GM21447 (cell line): Measurements from ENCODE around the gene CDKN1C.
"Not testable (repeated sequence)": the region's sequence is repeated elsewhere in the genome, so short reads cannot be mapped to it uniquely, and the experiment has no call there.

Experiments used
- ATAC-seq: cut with Tn5 transposase; IDR thresholded peaks from one replicate; pipeline ENCODE4 v1.9.1; 2021; ENCODE audit not compliant: unreplicated experiment

The CDKN1C gene

DNA sequence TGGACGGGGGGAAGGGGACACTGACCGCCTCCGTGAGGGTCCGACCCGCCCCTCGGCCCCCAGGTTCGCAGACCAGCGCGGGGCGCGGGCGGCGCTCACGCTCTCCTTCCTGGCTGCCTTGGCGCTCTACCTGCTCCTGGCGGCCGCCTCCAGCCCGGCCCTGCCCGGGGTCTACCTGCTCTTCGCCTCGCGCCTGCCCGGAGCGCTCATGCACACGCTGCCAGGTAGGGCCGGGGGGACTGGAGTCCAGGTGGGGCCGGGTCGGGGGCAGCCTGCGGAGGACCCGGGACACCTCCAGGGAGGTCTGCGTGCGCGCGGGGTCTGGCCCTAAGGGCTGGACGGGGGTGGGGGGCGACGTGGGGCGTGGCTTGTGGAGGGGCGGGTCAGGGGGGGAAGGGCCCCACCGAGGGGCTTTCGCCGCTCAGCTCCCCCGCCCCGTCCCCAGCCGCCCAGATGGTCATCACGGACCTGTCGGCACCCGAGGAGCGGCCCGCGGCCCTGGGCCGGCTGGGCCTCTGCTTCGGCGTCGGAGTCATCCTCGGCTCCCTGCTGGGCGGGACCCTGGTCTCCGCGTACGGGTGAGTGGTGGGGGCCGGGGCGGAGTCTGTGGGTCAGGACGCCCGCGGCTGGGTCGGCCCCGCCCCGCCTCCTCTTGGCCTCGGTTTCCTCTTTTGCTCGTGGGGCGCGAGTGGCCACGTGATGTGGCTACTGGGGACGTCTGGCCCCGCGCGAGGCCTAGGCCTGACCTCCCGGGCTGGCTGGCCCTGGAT is 23.7 kb upstream of the CDKN1C start:
- ATAC-seq: no peak

DNA sequence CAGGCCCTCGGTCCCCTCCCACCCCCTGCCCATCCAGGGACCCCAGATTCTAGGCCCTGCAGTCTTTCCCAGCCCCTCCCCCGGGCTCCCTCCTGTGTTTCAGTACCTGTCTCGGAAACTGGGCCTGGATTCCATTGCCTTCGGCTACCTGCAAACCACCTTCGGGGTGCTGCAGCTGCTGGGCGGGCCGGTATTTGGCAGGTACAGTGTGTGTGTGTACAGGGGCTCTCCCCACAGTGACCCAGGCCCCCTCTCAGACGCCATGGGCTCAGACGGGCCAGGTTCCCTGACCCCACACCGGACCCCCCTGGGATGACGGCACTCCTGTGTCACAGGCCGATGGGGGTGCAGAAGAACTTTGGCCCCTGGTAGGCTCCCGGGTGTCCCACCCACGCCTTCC is 22.6 kb upstream of the CDKN1C start:
- no peak for ATAC-seq

DNA sequence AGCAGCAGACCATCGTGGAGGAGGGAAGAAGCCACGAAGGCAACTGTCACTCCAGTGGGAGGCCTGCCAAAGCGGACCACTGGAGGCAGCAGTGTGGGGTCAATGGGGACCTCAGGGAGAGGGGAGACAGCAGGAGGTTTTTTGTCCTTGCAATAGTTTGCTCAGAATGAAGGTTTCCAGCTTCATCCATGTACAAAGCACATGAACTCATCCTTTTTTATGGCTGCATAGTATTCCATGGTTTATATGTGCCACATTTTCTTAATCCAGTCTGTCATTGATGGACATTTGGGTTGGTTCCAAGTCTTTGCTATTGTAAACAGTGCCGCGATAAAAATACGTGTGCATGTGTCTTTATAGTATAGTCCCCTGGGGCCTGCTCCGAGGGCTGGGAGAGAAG is 19.7 kb upstream of the CDKN1C start:
- ATAC-seq: not testable (repeated sequence)

DNA sequence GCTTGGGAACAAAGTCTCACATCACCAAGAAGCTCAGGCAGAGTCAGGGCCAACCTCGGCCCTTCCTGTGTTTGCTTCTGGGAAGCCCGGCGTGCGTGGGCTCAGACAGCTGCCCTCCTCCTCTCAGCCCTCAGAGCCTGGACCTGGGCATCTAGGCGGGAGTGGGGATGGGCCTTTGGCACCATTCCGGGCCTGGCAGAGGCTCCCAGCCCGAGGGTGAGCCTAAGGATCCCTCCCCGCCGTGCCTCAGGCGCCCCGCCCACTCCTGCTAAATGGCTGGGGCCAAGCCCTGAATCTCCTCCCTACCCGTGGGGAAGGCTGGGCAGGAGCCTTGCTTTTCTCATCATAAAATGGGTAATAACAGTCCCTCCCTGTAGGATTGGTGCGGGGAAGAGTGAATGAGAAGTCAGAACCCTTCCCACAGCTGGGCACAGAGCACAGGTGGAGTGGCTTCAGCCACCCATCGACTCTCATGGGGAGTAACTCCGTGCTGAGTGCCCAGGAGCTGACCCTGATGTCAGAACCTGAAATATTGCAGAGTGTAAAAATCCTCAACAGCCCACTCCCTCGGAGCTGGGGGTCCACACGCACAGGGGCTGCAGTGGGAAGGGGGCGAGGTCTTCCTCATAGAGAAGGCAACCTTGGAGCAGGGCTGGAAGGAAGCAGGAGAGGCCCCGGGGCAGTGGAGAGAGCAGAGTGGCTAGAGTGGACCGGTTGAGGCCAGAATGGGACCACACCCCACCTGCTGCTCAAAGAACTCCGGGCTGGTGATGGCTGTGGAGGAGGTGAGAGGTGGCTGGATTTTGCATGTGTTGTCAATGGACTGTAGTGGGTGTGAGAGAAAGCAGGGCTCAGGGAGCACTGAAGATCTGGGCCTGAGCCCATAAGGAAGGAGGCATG is 18.8 kb upstream of the CDKN1C start:
- no peak for ATAC-seq

DNA sequence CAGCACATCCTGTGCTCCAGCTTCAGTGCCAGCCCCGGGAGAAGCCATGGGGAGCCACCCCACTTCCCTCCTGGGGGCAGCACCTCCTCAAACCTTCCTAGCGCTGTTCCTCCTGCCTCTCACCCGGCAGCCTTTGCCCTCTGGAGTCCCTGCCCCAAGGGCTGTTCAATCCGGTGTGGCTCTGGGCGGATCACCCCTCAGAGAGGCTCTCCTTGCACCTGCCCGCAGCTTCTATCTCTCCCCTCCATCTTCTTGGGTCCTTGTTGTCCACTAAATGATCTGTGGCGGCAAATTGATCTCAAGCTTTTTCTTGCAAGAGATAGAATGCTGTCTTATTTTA is 18.1 kb upstream of the CDKN1C start:
- no peak for ATAC-seq

DNA sequence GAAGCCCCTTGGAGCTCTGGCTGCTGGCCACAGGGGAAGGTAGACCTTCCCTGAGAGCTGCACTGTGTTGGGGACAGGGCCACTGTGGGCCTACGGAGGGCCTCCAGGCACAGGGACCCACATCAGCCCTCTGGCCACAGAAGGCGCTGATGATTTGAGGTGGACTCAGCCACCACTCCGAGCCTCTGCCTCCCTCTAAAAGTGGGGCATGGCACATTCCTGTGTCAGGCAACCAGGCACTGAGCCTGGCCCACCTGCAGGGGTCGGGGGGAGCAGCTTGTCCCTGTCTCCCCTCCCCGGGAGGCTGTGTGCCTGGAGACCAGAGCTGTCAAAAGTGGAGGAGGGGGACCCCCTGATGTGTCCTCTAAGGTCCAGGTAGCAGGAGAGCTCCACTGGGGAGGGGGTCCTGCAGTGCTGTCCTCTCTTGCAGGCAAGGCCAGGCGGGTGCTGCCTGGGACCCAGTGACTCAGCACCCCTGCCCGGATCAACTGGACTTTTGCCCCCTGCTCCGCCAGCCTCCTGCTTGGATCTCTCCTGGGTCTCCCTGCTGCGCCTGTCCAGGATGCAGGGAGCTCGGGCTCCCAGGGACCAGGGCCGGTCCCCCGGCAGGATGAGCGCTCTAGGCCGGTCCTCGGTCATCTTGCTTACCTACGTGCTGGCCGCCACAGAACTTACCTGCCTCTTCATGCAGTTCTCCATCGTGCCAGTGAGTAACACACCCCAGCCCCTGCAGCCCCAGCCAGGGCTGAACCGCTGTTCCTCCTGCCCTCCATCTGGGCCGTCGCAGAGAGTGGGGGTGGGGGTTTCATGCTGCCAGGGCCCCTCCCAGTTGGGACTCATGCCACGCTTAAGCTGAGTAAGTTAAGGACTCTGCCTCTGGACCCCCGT is 17.5 kb upstream of the CDKN1C start:
- peak; percentile 6 for ATAC-seq

DNA sequence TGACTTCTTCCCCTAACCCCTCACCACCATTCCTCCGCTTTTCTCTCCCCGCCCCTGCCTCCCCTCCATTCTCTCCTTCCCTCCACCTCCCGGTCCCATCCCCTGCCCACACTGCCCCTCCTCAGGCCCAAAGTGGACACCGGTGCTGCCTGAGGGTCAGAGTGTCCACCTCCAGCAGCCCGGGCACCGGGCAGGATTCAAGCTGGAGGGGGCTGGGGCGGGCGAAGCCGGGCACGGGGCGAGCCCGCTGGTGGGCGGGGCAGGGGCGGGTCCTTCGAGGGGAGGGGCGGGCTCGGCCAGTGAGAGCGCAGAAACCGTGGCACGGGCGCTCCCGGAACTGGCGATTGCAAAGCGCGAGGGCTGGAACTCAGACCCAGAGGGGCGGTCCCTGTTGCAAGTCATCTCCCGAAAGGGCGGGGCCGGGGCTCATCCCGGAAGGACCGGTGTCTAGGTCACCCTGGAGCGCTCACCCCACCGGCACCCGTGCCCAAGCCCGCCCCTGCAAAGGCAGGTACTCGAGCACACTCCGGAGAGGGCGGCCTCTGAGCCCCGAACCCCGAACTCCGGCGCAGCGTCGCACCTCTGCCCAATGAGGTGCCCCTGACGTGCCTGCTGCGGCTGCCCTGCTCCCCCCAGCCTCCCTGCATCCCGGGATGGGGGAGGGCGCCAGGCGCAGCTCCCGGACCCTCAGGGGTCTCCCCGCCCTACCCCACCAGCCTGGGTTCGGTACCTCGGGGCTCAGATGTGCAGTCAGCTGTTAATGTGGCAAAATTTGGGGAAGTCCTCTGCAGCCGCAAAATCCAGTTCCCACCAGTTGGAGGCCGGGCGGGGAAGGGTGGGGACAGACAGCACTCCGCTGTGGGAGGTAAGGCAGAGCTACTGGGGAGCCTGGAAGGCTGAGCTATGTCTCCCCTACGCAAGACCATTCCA is 16.5 kb upstream of the CDKN1C start:
- ATAC-seq: peak; percentile 95

DNA sequence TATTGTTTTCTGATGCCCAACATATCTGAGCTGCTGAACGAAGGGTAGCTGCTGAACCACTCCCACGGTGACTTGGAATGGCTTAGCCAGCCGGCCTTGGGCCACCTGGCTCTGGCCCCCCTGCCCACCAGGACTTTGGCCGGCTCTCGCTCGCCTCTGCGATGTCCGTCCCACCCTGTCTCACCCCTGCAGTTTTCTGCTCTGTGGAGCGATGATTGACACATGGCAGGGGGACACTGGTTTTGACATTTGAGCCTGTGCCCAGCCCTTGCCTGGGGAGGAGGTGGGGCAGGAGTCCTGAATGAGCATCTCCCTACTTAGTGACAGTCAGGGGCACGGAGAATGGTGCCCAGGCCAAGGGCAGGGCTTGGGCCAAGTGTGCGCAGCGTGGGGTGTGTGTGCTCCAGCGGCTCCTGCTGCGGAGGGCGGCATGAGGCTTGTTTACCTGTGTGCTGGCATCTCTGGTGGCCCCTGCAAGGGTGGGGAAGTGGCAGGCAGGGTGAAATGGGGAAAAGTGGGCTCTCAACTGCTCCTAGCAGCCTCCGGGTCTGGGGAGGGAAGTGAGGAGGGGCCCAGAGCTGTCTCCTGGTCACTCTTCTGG is 15.7 kb upstream of the CDKN1C start:
- ATAC-seq: no peak

DNA sequence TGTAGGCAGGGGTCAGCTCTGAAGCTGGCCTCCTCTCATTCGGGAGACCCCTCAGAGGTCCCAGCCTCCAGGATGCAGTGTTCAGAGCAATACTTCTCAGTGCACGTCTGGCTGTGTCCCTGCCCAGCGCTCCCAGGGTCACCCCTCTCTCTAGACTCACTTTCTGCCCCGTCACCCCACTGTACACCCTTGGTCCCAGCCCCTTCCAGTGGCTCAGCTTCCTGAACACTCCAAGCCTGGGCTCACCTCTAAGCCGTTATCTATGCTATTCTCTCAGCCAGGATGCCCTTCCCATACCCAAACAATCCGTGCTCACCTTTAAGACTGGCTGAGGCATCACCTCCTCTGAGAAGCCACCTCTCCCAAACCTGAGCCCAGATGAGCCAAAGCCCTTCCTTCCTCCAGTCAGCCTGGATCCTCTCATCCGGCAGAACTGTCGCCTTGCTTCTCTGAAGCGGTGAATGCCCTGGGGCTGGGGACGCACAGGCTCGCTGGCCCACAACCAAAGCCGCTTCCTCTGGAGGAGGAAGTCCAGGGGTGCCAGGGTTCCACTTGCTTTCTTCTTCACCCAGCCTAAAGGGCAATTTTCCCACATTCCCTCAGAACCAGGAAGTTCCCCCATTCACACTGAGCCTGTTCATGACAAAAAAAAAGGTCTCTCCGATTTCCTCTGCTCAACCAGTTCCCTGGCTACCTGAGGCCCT is 13.7 kb upstream of the CDKN1C start:
- no peak for ATAC-seq

DNA sequence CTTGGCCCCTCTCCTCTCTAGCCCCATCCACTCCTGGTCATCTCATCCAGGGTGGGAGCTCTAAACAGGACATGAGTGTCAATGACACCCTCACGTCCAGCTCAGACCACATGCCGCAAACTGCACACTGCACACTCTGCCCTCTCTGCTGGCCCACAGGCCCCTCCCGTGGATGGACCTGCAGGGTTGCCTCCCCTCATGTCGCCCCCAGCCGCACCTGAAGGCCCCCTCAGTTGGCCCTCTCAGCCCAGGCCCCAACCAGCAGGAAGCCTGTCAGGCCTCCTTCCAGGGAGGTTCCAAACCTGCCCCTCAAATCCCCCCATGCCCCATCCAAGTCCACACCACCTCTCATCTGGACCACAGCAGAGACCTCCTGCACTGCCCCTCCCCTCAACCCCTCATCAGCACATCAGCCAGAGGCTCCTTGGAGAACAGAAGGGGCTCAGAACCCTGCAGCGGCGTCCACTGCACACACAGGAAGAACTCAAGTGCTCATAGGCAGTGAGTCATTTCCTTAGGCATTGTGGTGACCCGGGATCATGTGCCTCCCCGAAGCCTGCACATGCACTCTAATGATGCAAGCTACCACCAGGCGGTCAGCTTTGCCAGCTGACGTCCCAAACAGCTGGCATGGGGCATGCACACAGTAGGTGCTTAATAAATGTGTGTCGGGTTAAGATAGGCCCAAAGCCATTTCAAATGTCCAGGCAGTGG is 12.9 kb upstream of the CDKN1C start:
- ATAC-seq: no peak

DNA sequence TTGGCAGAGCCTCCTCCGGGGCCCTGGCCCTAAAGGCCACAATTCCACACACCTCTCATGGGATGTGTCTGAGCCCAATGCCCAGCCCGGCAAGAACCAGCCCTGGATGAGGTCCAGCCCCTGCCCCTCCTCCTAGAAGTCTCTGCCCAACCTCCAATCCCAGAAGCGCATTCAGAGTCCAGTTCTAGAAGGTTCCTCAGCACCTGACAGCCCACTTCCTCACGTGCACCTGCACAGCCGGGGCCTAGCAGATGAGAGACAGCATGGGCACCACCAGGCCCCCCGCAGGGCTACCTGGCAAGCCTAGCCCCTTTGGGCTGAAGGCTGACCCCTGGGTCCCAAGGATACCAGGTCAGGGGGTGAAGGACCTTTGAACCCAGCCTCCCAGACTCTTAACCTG is 11.5 kb upstream of the CDKN1C start:
- ATAC-seq: no peak

DNA sequence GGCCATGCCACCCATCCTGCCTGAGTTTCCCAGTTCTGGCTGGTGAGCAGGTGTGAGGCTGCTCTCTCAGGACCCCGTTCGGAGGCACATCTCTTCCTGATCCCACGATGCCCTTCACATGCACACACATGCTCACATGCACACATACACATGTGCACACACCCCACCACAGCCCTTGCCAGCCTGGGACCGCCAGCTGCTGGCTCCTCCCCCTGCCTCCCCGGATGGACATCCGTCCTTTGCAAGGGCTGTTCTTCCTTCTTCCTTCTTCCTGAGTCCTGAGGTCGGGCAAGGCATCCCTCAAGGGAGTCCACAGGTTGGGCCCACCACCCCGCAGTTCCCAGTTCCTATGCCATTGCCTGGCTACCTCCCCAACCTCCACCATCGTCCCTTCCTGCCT is 10.5 kb upstream of the CDKN1C start:
- ATAC-seq: no peak

DNA sequence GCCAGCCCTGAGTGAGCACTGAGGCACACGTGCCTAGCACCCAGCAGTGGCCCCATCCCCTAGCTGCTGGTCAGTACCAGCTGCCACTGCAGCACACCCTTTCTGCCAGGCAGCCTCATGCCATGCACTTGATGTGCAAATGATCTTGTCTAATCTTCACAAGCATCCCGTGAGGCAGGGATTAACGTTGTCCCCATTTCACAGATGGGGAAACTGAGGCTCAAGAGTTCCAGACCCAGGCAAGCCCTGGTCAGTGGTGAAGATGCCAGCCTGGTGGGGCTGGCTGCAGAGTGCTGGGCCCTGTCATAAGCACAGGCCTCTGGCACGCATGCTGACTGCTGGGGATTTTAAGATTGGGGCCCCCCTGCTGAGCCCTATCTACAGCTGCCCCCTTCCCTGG is 8.4 kb upstream of the CDKN1C start:
- ATAC-seq: no peak

DNA sequence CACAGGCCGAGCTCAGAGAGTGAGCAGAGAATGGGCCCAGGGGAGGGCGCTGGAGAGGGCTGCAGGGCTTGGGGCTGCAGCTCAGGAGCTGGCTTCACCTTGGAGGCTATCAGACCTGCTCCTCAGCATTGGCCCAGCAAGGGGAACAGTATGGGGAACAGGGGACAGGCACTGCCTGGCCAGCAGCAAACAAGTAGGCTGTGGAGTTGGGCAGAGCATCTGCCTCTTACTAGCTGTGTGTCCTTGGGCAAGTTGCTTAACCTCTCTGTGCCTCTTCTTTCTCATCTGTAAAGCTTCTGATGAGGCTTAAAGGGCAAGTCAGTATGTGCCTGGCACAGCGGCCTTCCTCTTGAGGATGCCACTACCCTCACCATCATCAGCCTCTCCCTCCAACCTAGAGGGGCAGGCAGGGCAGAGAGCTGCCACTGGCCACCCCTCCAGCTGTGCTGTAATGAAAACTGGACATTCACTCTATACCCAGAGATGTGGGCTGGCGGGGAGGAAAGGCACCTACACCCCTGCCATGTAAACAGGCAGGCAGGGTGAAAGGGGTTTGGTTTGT is 7.5 kb upstream of the CDKN1C start:
- no peak for ATAC-seq

DNA sequence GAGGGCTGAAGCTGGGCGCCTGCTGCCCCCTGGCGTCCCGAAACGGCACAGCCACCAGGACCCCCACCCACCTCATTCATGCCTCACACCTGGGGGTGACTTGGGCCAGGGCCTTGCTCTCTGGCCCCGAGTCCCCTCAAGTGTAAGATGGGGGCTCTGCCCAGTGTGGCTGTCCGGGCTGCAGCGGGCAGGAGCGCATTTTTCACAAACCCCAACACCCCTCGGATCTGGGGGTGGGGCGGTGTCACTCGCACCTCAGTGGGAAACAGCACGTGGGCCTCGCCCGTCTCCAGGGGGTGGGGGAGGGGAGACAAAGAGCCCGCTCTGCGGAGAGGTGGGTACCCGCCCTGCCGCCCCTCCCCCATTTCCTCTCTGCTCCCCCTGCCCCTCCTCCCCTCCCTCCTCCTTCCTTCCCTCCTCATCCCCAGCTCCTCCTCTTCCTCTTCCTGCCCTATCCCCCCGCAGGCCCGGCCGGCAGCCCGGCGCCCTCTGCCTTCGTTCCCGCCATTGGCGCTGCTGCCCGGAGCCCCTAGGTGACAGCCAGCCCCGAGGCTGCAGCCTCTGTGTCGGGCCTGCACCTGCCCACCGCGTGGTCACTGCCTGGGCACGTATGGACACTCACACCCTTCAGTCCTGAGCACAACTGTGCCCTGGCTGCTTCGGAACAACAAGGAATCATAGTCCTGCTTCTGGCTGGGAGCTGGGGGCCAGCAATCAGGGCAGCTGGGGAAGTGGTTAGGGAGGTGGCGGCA is 6.8 kb upstream of the CDKN1C start:
- no peak for ATAC-seq

DNA sequence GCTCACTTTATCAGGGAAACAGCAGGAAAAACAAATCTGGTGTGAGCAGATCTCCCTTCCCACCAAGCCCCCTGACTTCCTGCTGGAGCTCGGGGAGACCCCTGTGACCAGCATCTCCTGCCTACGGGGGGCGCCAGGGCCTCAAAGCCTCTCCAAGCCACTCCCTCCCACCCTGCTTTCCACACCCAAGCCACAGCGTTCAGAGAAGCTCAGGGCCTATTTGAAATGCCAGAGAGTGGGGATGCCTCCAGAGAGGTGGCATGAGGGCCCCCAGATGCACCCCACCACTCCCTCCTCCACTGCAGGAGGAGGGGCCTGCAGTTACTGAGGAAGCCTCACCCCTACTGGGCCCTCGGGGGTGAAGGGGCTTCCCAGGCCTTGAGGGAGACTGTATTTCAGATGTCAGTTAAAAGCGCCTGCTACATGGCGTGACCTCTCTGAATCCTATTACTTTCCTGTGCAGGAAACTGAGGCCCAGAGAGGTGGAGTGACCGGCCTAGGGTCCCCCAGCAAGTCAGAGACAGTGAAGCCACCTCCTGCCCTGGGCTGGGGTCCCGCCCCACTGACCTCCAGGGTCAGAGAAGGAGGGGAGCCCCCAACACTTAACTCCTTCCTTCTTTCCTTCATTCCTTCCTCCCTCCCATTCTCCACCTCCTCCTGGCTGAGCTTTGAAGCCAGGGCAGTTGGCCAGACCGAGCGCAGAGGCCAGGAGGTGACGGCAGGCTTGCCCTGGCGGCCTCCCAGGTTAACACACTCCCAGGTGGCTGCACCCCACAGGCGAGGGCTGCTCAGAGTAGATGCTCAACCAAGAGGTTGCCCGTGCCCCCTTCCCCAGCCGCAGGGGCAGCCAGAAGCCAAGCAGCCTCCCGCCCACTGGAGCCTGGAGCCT is 6.0 kb upstream of the CDKN1C start:
- ATAC-seq: no peak
